Measurements from ENCODE around the gene OXER1.

Gene OXER1, protein sequence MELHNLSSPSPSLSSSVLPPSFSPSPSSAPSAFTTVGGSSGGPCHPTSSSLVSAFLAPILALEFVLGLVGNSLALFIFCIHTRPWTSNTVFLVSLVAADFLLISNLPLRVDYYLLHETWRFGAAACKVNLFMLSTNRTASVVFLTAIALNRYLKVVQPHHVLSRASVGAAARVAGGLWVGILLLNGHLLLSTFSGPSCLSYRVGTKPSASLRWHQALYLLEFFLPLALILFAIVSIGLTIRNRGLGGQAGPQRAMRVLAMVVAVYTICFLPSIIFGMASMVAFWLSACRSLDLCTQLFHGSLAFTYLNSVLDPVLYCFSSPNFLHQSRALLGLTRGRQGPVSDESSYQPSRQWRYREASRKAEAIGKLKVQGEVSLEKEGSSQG

DNA sequence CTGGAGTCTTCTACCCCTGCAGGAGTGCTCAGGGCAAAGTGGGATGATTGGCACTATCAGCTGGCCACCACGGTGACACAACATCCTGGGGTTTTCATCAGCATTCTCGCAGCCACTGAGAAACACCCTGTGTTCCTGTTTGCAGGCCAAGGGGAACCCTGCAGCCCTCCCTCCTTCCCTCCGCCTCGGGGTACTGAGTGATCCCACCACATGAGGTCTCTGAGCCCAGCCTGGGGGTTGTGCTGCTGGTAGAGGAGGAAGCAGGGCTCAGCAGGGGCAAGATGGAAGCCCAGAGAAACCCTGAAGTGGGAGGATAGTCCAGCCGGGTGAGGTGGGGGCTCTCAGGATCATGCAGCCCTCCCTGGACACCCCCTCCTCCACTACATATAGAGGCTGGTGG lies at the start of gene OXER1:
TSS of gene OXER1 (minus strand) at position 40 of the 400 bp plus-strand sequence. CDS start 73 bp downstream, outside the sequence.
- DNase-seq = no peak

DNA sequence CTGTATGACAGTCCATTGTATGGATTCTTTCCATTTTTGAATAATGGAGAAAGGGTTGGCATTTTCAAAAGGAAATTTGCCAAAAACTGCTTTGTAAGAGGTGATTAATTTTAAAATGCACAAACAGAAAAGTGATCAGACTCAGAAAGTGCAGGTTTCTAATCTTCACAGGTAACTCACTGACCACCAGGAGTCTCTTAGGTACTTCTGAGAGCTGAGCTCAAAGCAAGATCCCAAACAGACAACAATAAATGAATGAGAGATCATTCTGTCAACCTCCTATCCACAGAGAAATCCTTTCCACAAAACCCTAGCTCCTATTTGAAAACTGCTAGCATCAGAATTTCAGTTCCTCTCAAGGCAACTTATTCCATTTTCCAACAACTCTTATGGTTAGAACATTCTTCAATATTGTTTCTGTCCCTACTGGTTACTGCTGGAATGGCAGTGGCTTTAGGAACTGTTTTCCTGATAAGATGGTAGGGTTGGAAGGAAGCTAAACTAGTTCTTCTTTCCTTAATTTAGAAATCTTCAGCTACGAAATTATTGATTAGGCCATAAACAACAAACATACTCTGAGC lies 49.1 kb upstream of the OXER1 start:
- DNase-seq = peak; percentile 43

DNA sequence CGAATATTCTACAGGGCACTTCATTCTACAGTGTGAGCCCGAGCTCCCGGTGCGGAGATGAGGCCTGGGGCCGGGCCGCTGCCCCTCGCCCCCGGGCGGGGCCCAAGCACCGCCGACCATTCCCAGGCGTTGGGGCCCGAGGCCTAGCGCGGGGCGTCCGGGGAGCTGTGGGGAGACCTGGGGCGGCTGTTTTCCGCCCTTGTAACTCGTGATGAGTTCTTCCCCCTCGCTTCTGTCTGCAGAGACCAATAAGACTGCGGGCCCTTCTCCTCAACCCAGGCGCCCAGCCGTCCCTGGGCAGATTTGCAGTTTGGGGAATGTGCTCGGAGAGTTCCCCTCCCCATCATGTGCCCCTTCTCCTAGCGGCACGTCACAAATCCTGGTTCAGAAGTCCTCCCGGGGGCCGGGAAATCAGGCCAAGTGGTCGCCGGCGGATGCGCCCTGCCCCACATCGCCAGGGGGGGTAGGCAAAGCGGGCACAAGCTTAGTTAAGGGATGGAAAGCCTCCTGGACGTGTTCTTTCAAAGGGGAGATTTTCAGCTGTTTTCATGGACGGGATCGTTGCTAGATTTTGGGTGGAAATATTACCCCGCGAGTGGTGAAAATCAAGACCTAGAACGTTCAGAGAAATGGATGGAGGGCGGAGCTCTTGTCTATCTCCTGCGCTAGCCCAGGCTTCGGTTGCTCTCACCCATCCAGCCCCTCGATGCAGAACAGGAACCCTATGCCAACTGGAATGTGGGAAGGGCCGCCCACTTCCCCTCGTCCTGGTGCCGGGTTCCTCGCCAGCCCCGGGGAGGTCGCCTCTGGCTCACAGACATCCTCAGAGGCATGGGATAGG lies 47.3 kb upstream of the OXER1 start:
- DNase-seq = peak; percentile 85

DNA sequence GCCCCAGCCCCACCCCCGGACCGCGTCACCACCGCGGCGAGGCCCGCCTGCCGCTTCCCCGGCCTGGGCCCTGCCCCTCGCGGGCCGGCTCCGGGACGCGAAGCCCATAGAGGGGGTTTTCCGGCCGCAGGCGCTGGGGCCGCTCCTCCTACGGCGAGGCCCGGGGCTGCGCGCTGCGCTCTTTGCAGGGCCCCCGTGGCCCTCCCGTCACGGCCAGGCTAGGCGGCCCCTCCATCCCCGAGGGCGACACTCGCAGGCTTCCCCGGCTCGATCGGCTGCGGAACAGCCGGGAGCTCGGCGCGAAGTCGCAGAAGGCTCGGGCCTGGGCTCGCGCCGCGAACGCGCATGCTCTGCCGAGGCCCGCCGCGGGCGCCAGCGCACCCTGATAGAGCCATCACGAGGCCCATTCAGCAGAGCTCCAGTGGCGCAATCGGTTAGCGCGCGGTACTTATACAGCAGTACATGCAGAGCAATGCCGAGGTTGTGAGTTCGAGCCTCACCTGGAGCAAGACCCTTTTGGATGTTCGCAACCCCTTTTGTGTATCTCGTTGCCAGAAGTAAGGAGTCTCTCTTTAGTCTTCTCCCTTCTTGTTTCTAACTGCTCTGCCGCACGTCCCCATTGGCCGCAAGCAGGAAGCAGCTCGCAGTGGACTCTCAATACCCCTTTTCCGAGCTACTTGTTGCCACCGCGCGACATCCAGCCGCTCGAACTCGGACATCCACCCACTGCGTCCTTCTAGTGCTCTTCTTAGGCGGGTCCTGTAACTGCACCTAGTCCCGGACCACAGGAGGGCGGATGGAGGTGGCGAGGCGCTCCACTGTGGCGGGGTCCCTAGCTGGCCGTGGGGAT lies 46.4 kb upstream of the OXER1 start:
- DNase-seq = peak; percentile 94

DNA sequence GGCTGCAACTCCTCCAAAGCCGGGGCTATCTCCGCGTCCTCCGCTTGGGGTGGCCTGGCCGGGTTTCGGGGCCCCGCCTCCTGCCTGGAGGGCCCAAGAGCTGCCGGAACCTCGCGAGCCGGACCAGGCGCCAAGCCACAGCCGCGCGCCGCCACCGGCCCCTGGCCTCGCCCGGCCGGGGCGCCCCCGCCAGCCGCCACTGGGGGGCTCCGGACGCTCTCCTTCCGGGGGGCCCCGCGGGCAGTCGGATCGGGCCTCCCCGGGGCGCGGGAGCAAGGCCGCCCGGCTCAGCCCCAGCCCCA lies 45.8 kb upstream of the OXER1 start:
- no peak for DNase-seq

DNA sequence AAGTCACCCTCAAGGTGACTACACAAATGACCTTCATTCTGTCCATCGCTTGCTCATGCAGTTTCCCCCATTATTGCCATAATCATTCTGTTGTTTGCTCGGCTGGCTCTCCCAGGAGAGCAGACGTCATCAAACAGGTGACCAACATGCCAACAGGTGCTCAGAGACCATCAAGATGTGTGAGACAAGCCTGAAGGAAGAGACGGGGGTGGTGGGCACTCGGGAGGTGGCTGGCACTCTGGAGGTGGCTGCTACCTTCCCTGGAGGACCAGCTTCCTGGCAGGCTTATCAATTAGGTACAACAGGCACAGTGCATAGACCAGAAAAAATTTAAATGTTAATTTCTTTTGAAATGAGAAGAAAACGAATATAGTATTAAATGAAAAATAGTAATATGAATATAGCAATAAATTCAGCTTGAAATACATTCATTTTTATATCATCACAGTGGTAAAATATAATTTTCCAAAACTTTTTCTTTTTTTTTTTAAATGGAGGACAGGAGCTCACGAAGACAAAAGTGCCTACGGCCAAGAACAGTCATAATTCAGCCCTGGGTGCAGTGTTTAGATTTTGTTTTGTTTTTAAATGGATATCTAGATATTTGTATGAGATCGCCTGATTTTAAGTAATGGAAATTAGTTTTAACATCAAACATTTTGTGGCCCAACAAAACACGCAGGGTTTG lies 45.3 kb upstream of the OXER1 start:
- peak; percentile 57 for DNase-seq

DNA sequence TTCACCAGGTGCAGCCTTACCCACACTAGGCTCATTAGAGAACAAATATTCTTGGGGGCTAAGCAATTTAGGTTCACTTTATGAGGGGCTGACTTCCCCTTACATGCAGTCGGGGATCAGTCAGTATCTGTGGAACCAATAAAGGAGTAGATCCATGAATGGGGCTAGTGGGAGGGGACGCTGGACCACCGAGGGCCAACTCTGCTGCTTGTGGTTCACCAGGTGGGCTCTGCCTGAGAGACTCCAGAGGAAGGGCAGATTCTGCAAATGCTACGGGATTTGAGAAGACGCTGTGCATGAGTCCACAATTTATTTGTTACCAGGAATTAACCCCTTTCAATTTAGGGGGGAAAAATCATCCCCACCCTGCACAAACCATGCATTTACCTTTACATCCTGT lies 44.4 kb upstream of the OXER1 start:
- no peak for DNase-seq

DNA sequence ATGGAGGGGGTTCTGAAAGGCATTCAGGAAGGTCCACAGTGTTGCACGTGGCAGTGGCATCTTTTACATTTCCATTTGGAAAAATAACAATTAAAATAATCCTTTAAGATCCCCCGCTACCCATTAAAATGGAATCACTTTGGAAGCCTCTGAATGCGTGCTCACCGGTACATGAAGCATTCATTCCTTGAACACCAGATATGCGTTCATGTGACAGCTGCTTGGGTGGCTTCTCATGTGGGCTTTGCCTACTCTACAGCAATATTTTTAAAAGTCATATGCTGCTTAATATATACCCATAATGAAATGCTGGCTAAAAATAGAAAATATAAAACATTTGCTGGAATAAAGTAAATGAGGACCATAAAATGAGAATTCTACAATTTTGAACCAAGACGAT lies 42.9 kb upstream of the OXER1 start:
- DNase-seq = no peak

DNA sequence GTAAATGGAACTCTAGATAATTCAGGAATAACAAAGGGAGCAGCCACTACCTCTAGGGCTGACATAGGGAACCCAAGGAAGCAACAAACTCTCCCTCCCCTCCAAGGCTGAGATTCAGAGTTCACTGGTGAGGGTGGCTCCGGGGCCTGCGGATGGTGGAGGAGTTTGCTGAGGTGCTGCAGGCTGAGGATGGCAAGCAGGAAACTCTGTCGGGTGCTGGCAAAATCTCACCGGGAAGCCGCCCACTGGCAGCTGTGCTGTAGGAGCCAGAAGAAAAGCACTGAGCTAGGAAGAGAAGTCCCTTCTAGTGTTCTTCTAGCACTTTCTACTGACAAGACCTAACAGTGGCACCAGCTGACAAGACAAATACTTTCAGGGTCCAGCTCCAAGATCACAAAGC lies 41.0 kb upstream of the OXER1 start:
- no peak for DNase-seq

DNA sequence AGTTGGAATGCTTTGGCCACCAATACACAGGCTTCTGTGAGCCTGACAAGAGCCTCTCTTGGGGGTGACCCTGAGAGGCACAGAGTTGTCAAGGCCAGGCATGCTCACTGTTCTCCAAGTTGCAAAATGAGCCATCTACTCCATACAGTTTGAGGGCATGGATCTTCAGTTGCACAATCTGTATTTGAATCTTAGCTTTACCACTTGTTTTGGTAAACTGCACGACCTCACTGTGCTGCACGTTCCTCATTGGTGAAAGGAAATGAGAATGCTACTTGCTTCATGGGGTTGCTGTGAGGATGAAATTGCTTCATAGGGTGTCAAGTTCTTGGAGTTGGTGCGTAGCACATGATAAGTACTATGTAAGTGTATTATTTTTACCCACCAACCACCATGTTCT lies 40.4 kb upstream of the OXER1 start:
- no peak for DNase-seq

DNA sequence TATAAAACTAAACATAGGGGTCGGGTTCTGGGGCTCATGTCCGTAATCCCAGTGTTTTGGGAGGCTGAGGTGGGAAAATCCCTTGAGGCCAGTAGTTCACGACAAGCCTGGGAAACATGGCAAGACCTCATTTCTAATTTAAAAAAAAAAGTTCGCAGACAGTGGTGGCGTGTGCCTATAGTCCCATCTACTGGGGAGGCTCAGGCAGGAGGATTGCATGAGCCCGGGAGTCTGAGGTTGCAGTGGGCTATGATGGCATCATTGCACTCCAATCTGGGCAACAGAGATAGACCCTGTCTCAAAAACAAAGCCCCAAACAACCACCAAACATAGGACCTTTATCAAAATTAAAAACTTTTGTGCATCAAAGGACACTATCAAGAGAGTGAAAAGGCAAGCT lies 38.2 kb upstream of the OXER1 start:
- no peak for DNase-seq

DNA sequence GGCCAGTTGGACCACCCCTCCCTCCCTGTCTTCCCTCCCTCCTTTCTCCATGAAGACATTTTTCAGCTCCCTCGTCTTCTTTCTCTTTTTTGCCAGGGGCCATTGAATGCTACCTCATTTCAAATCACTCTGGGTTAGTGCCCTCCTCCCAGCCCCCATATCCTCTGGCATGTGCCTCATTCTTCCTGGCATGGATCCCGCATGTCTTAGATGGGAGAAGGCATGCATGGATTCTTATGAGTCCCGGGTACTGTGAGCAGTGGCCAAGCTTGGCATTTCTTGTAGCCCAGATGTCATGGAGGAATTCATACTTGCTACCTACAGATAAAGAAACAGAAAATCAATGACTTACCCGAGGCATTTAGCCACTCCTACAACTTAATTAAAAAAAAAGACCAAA lies 37.4 kb upstream of the OXER1 start:
- no peak for DNase-seq

DNA sequence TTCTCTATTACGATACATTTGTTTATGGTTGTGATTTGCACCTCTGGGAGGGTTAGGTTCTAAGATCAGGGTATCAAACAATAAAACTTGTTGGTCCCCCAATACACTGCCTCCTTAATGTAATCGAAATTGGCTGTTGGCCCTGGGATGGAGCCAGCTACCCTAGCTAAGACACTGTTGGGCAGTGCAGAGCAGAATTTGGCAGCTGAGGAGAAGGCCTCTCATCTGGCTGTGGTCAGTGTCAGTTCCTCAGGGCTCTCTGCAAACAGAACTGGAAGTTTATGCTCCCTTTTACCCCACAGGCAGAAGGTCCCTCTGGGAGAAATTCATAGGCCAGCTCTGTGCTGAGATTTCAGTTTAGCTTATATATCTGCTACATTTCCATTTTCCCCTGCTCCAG lies 37.0 kb upstream of the OXER1 start:
- DNase-seq = no peak

DNA sequence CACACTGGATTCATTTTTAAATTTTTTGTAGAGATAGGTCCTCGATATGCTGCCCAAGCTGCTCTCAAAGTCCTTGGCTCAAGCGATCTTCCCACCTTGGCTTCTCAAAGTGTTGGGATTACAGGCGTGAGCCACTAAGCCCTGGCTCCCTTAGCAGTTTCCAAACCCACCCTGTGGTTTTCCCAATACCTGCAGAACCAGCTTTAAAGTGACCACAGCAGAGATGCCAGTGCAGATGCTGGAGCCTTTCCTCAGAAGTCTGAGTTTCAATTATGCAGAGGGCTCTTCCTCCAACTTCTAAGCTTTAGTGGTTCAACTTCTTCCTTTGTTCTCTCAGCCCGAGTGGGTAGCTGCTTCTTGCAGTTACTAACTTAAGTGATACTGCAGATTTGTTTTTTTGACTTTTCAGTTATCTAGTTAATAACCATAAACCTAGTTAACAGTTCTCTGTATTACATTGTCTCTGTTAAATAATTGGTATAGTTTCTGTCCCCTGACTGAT lies 36.6 kb upstream of the OXER1 start:
- no peak for DNase-seq

DNA sequence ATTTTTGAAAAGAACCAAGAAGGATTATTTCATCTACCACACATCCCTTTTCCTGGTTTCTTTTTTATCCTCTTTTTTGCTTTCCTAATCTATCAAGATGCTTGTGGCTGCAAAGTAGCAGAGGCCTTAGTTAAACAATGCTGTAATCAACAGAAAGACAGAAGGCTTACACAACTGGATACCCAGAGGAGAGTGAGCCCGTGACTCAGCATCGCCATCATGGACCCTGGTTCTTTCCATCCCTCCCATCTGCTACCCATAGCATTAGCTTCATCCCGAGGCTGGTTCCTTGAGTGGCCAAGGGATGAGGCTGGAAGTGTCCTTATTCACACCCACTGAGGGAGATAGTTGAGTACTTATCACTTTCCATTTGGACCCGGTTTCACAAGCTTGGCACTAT lies 35.9 kb upstream of the OXER1 start:
- no peak for DNase-seq

DNA sequence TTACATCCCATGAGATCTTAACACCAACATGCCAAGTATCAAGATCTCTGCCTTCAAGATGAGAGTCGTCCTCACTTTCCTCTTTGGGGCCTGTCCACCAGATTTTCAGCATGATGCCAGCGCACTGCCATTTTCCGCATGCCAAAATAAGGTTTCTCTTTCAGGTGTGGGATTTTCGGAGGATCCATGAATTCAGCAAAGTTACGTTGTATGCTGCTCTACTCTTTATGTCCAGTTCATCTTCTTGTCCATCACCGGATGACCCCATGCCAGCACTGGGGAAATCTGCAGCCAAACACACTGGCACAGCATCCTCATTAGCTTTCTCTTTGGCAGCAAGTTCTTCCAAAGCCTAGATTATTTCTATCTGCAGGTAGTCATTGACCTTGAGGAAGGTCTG lies 33.3 kb upstream of the OXER1 start:
- DNase-seq = no peak

DNA sequence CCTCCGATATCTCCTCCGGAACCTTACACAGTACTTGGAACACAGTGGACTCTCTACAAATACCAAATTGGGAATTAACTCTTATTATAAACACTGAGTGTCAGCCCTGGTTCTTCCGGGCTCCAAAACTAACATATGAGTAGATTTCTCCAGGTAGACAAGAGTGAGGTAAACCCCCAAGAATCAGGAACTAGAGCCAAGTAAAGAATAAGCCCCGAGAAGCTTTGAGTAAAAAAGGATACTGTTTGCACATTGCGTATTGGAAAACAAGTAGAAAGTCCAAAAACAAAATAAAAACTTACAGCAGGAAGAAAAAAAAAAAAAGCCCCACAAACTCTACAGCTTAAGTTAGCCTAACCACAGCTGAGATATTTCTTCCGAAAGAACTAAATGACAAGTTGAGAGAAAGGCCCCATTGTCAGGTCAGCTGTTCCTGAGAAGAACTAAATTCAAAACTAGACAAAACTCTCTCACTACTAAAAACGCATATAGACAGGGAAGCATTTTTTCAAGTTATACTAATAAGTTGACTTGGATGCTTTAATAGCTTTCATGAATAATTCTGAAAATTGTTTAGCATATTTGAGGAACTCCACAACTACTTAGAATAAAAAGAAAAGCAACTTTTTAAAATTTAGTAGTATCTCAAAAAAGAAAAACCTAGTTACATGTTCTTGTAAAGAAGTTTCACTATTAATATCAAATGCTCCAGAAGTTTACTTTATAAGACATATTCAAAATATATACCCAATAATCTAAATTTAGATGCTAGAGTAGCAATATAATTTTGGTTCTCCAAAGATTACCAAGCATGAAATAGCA lies 32.7 kb upstream of the OXER1 start:
- no peak for DNase-seq

DNA sequence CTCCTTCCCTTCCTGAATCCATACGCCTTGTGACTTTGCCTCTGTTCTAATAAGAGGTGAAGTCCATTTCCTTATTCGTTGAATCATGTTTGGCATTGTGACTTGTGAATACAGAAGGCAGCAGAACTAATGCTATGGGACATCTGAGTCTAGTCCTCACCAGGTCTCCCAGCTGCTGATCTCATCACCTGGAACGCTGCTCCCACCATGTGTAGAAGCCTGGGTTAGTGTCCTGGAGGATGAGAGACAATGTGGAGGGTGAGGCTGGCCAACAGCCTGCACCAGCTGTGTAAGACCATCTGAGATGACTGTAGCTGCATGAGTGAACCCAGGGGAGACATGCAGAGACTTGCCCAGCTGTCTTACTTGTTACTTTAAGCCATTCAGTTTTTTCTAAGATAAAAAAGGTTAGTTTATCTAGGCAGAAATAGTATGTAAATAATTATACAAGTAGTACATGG lies 31.9 kb upstream of the OXER1 start:
- DNase-seq = peak; percentile 78

DNA sequence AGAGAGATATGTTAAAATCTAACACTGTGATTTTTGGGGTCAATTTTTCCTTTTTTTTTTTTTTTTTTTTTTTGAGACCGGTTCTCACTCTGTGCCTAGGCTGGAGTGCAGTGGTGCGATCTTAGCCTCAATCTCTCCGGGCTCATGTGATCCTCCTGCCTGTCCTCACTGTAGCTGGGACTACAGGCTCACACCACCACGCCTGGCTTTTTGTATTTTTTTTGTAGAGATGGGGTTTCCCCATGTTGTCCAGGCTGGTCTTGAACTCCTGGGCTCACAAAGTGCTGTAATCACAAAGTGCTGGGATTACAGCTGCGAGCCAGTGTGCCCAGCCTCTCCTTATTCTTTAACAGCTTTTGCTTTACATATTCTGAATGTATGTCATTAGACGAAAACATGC lies 31.3 kb upstream of the OXER1 start:
- no peak for DNase-seq

DNA sequence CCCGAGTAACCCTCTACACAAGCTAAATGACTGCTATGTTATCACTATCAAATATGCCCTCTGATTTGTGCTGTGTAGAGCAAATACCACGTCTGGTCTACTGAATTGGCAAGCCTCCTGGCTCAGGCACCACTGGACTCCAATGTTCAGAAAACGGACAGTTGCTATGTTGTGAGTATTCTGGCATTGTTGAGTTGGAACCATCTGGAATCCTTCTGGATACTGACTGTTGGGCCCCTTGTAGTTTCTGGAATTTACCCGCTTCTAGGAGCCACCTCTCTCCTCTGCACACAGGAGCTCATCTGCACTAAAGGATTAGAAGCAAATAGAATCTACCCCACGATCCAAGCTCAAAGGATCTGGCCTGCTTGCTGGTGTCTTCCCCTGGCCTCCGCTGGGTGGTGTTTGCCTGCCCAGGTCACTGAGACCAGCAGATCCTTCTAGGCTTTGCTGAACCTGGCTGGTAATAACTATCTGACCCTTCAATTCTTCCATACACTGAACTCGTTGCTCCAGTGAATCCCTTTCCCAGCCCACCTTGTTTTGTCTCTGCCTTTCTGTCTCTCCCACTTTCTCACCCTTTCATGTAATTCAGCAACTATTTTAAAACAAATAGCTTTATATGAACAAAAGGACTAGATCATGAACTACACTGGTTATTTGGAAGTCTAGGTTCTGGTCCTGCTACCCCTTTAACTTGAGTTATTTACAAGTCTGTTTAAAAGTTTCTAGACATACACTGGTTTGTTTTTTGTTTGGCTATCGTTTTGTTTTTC lies 30.5 kb upstream of the OXER1 start:
- no peak for DNase-seq

Data from NCI-H2171 treated with DMSO at 0.1 percent for 48 hours (cell line).